ENCODE data around the gene PLEKHA8.

DNA sequence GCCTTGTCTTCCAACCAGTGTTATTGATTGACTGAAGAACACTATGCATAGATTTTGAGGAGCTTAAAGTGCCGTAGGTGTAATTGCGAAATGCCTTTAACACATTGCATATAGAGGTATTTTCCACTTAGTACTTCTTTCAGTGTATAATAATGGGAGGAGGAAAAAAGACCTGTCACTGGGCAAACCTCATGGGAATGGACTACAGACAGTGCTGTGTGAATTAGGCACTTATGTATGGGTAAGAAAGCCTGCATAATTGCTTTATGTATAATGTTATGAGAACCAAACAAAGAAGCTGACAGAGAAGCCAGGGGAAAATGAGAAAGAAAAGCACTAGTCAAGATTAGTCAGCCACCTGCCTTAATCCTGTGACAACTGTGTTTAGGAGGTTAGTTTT is 26.2 kb upstream of the PLEKHA8 start:
- TF ChIP-seq TCF12 (IDR thresholded peaks at IDR 0.05; ENCODE audit: low read depth) (no peak), CEBPB (IDR thresholded peaks at IDR 0.05) (peak; percentile 66), NFIC (IDR thresholded peaks at IDR 0.05) (no peak), CREB1 (IDR thresholded peaks at IDR 0.05; ENCODE audit: low read depth) (no peak), EGR1 (IDR thresholded peaks at IDR 0.05) (no peak), EP300 (IDR thresholded peaks at IDR 0.05; ENCODE audit: borderline replicate concordance) (no peak), YY1 (IDR thresholded peaks at IDR 0.05; ENCODE audit: low read depth) (no peak), FOXM1 (IDR thresholded peaks at IDR 0.05; ENCODE audit: borderline replicate concordance, low read depth) (no peak), RAD21 (IDR thresholded peaks at IDR 0.05; ENCODE audit: low read depth) (no peak), TAF1 (IDR thresholded peaks at IDR 0.05; ENCODE audit: low read depth) (no peak), ZBTB7A (IDR thresholded peaks at IDR 0.05; ENCODE audit: low read depth) (no peak)
- TF ChIP-seq, protein P1, sequence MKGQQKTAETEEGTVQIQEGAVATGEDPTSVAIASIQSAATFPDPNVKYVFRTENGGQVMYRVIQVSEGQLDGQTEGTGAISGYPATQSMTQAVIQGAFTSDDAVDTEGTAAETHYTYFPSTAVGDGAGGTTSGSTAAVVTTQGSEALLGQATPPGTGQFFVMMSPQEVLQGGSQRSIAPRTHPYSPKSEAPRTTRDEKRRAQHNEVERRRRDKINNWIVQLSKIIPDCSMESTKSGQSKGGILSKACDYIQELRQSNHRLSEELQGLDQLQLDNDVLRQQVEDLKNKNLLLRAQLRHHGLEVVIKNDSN (IDR thresholded peaks at IDR 0.05), result no peak
- TF ChIP-seq, protein P2, sequence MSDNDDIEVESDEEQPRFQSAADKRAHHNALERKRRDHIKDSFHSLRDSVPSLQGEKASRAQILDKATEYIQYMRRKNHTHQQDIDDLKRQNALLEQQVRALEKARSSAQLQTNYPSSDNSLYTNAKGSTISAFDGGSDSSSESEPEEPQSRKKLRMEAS (IDR thresholded peaks at IDR 0.05), result no peak
- TF ChIP-seq, protein P3, sequence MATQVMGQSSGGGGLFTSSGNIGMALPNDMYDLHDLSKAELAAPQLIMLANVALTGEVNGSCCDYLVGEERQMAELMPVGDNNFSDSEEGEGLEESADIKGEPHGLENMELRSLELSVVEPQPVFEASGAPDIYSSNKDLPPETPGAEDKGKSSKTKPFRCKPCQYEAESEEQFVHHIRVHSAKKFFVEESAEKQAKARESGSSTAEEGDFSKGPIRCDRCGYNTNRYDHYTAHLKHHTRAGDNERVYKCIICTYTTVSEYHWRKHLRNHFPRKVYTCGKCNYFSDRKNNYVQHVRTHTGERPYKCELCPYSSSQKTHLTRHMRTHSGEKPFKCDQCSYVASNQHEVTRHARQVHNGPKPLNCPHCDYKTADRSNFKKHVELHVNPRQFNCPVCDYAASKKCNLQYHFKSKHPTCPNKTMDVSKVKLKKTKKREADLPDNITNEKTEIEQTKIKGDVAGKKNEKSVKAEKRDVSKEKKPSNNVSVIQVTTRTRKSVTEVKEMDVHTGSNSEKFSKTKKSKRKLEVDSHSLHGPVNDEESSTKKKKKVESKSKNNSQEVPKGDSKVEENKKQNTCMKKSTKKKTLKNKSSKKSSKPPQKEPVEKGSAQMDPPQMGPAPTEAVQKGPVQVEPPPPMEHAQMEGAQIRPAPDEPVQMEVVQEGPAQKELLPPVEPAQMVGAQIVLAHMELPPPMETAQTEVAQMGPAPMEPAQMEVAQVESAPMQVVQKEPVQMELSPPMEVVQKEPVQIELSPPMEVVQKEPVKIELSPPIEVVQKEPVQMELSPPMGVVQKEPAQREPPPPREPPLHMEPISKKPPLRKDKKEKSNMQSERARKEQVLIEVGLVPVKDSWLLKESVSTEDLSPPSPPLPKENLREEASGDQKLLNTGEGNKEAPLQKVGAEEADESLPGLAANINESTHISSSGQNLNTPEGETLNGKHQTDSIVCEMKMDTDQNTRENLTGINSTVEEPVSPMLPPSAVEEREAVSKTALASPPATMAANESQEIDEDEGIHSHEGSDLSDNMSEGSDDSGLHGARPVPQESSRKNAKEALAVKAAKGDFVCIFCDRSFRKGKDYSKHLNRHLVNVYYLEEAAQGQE (IDR thresholded peaks at IDR 0.05; ENCODE audit: low read depth), result no peak

All from Ishikawa (cell line).